GM19328 (cell line): Measurements from ENCODE around the gene PPP1R36.
"Not testable (repeated sequence)": the region's sequence is repeated elsewhere in the genome, so short reads cannot be mapped to it uniquely, and the experiment has no call there.

Experiments used
- ATAC-seq: cut with Tn5 transposase; IDR thresholded peaks from one replicate; pipeline ENCODE4 v1.9.1; 2021; ENCODE audit warnings: mild to moderate bottlenecking, moderate library complexity; ENCODE audit not compliant: unreplicated experiment

PPP1R36 gene

GRCh38 chr14:64518229-64518628 is 31.5 kb upstream of the PPP1R36 start:
- no peak for ATAC-seq

GRCh38 chr14:64520699-64521098 is 29.1 kb upstream of the PPP1R36 start:
- no peak for ATAC-seq

DNA sequence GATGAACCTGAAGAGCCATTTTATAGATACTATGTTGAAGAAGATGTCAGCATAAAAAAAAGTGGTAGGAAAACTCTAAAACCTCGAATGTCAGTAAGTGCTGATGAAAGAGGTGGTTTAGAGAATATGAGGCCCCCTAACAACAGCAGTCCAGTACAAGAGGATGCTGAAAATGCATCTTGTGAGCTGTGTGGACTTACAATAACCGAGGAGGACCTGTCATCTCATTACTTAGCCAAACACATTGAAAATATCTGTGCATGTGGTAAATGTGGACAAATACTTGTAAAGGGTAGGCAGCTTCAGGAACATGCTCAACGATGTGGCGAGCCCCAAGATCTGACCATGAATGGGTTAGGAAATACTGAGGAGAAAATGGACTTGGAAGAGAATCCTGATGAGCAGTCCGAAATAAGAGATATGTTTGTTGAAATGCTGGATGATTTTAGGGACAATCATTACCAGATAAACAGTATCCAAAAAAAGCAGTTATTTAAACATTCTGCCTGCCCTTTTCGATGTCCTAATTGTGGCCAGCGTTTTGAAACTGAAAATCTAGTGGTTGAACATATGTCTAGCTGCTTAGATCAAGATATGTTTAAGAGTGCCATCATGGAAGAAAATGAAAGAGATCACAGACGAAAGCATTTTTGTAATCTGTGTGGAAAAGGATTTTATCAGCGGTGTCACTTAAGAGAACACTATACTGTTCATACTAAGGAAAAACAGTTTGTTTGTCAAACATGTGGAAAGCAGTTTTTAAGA is 27.0 kb upstream of the PPP1R36 start:
- ATAC-seq: no peak

GRCh38 chr14:64525354-64525753 is 24.4 kb upstream of the PPP1R36 start:
- no peak for ATAC-seq

- no peak for ATAC-seq
Measured at GRCh38 chr14:64531567-64531966, 18.2 kb upstream of the PPP1R36 start.

DNA sequence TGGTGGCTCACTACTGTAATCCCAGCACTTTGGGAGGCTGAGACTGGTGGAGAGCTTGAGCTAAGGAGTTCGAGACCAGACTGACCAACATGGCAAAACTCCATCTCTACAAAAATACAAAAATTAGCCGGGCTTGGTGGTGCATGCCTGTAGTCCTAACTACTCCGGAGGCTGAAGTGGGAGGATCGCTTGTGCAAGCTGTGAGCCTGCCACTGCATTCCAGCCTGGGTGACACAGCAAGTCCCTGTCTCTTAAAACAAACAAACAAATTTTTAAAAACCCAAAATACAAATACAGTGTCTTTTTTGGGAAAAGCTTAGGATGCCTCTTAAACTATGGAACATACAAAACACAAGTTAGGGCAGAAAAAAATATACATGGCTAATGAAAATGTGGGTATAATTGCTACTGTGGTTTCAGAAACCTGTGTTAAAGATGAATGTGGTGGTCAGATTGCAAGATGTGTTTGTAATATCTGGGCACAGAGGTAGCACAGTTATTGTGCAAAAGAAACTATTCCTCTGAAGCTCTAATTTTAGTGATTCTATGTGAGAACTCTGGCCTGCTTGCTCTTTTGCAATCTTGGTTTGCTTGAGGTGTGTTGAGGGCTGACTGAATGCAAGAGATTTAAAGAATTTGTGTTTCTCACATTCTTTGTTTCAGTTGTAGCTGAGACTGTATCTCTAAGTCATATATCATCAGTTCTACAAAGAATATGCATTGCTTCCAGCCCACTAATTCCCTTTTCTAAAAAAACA is 13.1 kb upstream of the PPP1R36 start:
- ATAC-seq: no peak

DNA sequence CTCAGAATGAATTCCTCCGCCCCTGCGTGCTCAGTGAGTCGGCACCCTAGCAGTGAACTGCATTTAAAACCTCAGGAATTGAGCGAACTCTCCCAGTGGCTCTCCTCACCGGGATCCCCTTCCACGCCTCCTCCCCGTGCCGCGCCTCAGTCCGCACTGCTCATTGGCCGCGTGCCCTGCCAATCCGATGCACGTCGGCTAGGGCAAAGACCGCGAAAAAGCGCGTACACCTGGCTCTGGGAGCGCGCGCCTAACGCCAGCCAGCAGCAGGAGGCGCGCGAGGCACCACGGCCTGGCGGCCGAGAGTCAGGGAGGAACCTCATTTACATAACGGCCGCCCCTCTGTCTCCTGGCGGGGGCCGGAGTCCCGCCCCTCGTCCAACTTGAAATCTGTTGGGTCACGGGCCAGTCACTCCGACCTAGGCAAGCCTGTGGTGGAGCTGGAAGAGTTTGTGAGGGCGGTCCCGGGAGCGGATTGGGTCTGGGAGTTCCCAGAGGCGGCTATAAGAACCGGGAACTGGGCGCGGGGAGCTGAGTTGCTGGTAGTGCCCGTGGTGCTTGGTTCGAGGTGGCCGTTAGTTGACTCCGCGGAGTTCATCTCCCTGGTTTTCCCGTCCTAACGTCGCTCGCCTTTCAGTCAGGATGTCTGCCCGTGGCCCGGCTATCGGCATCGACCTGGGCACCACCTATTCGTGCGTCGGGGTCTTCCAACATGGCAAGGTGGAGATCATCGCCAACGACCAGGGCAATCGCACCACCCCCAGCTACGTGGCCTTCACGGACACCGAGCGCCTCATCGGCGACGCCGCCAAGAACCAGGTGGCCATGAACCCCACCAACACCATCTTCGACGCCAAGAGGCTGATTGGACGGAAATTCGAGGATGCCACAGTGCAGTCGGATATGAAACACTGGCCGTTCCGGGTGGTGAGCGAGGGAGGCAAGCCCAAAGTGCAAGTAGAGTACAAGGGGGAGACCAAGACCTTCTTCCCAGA is 9.3 kb upstream of the PPP1R36 start, which contains the start of gene HSPA2:
Gene HSPA2 (plus strand): TSS at position 534 of the 995 bp plus-strand sequence. CDS start 109 bp downstream, at position 643.
- ATAC-seq: peak; percentile 93

GRCh38 chr14:64541261-64541971 is 8.3 kb upstream of the PPP1R36 start:
- ATAC-seq: no peak

DNA sequence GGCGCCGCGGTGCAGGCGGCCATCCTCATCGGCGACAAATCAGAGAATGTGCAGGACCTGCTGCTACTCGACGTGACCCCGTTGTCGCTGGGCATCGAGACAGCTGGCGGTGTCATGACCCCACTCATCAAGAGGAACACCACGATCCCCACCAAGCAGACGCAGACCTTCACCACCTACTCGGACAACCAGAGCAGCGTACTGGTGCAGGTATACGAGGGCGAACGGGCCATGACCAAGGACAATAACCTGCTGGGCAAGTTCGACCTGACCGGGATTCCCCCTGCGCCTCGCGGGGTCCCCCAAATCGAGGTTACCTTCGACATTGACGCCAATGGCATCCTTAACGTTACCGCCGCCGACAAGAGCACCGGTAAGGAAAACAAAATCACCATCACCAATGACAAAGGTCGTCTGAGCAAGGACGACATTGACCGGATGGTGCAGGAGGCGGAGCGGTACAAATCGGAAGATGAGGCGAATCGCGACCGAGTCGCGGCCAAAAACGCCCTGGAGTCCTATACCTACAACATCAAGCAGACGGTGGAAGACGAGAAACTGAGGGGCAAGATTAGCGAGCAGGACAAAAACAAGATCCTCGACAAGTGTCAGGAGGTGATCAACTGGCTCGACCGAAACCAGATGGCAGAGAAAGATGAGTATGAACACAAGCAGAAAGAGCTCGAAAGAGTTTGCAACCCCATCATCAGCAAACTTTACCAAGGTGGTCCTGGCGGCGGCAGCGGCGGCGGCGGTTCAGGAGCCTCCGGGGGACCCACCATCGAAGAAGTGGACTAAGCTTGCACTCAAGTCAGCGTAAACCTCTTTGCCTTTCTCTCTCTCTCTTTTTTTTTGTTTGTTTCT is 7.6 kb upstream of the PPP1R36 start:
- no peak for ATAC-seq

GRCh38 chr14:64542836-64543201 is 6.9 kb upstream of the PPP1R36 start:
- no peak for ATAC-seq

DNA sequence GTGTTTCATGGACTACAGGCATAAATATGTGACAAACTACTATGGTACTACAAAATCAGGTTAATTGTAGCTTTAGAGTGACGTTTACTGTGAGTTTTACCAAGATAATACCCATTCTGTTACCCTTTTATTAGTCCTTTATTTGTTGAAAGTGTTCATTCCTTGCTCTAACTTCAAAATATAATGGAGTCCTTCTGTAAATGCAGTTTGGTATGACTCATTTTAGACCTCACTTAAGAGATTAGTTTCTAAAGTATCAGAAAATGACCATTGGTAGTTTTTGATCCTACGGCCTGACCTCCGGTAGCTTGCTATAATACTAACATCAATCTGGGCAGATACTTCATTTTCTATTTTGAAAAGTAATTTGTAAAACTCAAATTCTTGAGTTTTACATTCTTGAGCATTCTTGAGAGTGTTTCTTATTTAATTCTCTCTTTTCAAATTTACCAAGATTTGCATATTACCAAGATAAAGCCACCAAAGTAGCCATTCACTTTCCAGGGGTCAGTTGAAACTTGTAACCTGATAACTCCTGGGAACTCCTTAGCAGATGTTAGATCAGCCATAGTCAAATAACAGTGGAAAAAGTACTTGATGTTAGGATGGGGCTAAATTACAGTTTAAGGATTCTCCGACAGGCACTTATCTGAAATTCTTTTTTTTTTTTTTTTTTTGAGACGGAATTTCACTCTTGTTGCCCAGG is 5.0 kb upstream of the PPP1R36 start:
- ATAC-seq: no peak

- ATAC-seq: no peak
Measured at GRCh38 chr14:64549016-64549415, 745 bp upstream of the PPP1R36 start.

- ATAC-seq: no peak
Measured at GRCh38 chr14:64550621-64551333, 1.0 kb downstream of the PPP1R36 start.

DNA sequence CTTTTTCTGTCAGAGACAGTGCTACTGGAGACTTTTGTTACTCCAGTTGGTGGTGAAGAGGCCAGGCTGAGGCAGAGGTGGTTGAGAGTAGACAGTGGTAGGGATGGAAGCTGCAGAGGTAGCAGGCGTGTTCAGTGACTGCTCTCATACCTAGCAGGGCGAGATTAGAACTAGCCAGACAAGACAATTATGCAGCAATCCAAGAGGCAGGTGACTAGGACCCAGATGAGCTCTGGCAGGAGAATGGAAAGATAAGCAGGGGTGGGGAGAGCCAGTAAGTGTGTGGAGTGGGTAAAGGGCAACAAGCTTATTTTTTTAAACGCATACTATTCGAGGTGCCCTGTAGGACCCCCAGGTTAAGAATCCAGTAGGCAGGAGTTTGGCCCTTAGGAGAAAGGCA is 4.8 kb downstream of the PPP1R36 start:
- ATAC-seq: no peak

GRCh38 chr14:64556526-64556925 is 6.8 kb downstream of the PPP1R36 start:
- ATAC-seq: no peak

GRCh38 chr14:64558216-64558615 is 8.5 kb downstream of the PPP1R36 start:
- ATAC-seq: not testable (repeated sequence)

GRCh38 chr14:64561631-64562030 is 11.9 kb downstream of the PPP1R36 start:
- no peak for ATAC-seq

- ATAC-seq: no peak
Measured at GRCh38 chr14:64562436-64562835, 12.7 kb downstream of the PPP1R36 start.
